GM12874 (cell line): ENCODE data around the gene TRAP1.

Experiments
- TF ChIP-seq, protein P1 (sequence below): IDR thresholded peaks from 2 replicates; pipeline ENCODE4 v1.5.1; 2011; ENCODE audit warnings: low read depth, mild to moderate bottlenecking, control low read depth, low read length, moderate library complexity; ENCODE audit not compliant: insufficient read depth

TRAP1 gene

DNA sequence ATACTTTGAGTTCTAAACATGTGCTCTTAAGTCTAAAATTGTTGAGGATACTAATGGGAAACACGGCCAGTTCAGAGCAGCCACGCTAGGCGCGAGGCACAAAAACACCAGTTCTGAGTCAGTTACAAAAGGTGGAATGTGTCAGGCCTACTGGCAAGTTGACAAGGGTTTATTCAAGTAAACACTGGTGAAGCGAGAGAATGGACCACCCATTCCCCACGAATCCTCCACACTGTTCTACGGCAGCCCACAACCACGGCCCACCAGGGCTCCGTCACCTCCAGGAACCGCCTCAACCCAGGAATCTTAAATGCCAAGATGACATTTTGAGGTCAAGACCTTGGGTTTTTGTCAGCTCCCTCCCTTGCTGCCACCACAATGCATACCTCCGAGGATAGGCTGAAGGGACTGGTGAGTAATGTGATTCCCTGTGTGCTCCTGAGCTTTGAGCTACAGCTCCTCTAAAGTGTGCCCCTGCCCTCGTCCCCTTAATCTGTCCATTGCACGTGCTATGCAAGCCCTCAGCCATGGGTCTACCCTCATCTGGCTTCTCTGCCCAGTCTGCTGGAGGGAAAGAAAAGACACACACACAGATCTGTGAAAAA, 28.5 kb upstream of the TRAP1 start:
- TF ChIP-seq, protein P1, sequence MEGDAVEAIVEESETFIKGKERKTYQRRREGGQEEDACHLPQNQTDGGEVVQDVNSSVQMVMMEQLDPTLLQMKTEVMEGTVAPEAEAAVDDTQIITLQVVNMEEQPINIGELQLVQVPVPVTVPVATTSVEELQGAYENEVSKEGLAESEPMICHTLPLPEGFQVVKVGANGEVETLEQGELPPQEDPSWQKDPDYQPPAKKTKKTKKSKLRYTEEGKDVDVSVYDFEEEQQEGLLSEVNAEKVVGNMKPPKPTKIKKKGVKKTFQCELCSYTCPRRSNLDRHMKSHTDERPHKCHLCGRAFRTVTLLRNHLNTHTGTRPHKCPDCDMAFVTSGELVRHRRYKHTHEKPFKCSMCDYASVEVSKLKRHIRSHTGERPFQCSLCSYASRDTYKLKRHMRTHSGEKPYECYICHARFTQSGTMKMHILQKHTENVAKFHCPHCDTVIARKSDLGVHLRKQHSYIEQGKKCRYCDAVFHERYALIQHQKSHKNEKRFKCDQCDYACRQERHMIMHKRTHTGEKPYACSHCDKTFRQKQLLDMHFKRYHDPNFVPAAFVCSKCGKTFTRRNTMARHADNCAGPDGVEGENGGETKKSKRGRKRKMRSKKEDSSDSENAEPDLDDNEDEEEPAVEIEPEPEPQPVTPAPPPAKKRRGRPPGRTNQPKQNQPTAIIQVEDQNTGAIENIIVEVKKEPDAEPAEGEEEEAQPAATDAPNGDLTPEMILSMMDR: no peak

DNA sequence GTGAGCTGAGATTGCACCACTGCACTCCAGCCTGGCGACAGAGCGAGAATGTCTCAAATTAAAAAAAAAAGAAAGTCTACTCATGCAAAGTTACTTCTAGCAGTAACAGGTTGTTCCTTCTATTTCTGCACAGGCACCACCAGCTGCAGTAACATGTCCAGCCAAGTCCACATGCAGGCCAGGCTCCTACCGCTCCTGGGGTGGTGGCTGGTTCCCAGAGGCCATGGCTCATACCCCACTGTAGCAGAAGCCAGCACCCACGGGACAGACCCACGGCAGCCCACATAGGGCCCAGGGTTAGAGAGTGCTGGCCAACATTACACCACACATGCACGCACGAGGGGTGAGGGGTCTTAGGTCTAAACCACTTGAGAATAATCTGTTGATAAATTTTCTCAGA, 26.7 kb upstream of the TRAP1 start:
- TF ChIP-seq, protein P1: no peak

GRCh38 chr16:3740934-3741333, 23.6 kb upstream of the TRAP1 start:
- TF ChIP-seq, protein P1: no peak

GRCh38 chr16:3740186-3740585, 22.9 kb upstream of the TRAP1 start:
- TF ChIP-seq, protein P1: no peak

DNA sequence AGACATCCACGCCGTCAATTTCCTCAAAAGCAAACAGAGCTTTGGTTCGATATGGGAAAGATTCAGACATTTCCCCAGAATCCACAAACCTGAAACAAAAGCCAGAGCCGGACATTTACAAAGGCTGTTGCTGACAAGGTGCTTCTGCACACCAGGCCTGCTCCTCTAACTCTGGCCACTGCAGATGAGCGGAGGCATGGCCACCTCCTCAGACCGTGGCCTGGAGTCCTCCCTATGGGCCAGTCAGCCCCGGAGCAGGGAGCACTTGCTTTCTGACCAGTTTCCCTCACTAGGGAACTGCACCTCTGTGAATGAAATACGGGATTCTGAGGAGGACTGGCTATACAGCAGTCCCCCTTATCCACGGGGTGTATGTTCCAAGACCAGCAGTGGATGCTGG, 22.3 kb upstream of the TRAP1 start:
- TF ChIP-seq, protein P1: no peak

- TF ChIP-seq, protein P1: no peak
These were observed 21.2 kb upstream of the TRAP1 start for GRCh38 chr16:3738541-3738940.

DNA sequence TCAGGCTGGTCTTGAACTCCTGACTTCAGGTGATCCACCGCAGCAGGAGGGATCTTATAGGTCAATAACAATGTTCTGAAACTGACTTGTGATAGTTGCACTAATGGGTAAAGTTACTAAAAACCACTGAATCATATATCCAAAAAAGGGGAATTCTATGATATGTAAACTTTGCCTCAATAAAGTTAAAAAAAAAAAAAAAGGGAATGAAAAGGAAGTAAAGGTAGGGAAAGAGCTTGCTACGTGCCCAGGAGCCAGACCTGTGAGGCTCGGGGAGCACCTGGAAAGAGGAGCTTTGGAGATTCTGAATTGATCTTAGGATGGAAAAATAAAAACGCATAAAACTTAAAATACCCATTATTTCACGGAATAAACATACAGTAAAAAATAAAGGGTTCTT, 20.8 kb upstream of the TRAP1 start:
- TF ChIP-seq, protein P1: no peak
